ENCODE results near the gene FBXO34.

DNA sequence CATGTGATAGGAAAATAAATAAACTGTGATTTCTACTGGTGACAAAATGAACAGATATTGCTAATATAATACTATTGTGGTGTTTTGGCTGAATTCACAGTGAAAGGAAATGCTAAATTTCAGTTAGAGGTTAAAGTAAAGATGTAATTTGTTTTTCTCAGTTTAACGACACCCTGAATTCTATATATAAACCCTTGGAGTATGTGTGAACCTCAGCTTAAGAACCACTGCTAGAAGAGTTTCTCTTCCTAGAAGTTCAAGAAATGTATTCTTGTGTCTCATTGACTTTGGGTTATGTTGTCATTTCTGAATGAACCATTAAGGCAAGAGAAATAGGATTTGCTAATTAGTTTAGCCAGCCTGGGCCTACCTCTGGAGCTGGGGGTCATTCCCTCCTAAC lies 8.2 kb downstream of the FBXO34 start:
- TF ChIP-seq POLR2A (IDR thresholded peaks at IDR 0.05): no peak
- TF ChIP-seq, protein P1, sequence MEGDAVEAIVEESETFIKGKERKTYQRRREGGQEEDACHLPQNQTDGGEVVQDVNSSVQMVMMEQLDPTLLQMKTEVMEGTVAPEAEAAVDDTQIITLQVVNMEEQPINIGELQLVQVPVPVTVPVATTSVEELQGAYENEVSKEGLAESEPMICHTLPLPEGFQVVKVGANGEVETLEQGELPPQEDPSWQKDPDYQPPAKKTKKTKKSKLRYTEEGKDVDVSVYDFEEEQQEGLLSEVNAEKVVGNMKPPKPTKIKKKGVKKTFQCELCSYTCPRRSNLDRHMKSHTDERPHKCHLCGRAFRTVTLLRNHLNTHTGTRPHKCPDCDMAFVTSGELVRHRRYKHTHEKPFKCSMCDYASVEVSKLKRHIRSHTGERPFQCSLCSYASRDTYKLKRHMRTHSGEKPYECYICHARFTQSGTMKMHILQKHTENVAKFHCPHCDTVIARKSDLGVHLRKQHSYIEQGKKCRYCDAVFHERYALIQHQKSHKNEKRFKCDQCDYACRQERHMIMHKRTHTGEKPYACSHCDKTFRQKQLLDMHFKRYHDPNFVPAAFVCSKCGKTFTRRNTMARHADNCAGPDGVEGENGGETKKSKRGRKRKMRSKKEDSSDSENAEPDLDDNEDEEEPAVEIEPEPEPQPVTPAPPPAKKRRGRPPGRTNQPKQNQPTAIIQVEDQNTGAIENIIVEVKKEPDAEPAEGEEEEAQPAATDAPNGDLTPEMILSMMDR (IDR thresholded peaks at IDR 0.05): no peak
